ENCODE results near the gene MKNK1. TPM values are rescaled to one million over a fixed set of nuclear protein-coding genes. Genes with fewer than 3 reads are reported as not detected.

Gene MKNK1
- total RNA-seq (2021) (103 and 112 TPM in 2 replicates), Bru-seq, nascent RNA (percentile 85 among the genes with signal in this experiment), BruChase-seq, experiment 1, labeled RNA remaining after a 2-hour chase (percentile 88 among the genes with signal in this experiment), BruChase-seq, experiment 2, labeled RNA remaining after a 6-hour chase (percentile 88 among the genes with signal in this experiment)
- long read RNA-seq, transcript MKNK1-231 (13 exons, 2,686 nt), result major isoform, 33 of 152 reads
- long read RNA-seq, transcript MKNK1-230 (12 exons, 2,600 nt), result minor isoform, 8 of 152 reads
- long read RNA-seq, partial matches to known transcripts, result 40 of 152 reads
- long read RNA-seq, other reads (novel, unspliced or antisense), result 66 of 152 reads

DNA sequence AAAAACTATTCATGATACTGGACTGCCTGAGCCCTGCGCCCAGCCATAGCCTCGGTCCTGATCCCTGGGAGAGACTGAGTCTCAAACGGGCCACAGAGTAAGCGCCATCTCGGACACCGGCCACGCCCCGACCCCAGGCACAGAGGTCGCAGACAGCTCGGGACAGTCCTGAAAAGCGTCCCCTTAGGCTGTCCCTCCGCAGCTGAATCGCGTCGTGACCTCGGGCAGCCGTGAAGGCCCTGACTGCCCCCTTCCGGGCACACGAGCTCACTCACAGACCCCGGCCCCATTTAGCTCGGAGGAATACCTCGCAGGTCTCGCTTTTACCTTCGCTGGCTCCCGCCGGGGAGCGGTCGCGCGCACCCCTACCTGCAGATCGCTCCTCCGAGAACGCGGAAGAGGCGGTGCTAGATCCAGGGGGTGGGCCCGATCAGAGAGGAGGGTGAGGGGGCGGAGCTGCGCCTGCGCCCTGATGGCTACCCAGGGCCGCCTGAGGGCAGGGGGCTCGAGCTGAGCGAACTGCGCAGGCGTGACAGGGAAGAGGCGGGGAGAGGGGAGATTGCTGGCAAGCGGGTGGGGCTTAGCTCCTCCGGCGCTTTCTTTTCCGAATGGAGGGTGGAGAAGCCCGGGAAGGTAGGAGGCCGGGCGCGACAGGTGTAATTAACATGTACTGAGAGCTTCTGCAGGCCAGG lies at the start of gene MKNK1:
Gene MKNK1, minus strand, starts transcription at position 411 of the 692 bp plus-strand sequence. CDS start 20,941 bp downstream, outside the sequence.
- peak; percentile 85 to 100 for DNase-seq
- H3K27ac ChIP-seq, result peak within 1 kb of the TSS; percentile 37
- H3K9me2 ChIP-seq (ENCODE audit: insufficient read depth), result no peaks in the 10 kb centered on the region
- H3F3A ChIP-seq (ENCODE audit: insufficient read depth, low read depth), result peaks cover 9% of the 10 kb centered on the region; the same call in 1 of the 2 replicates
- ChIA-PET CTCF (interaction anchor here (0.5 to 0.8 kb wide), 4 partner anchors 100 to 264 kb away, joined by 3 read pairs; no protein-coding TSS in a partner anchor), POLR2A (ENCODE audit: unreplicated experiment) (interaction anchor here (0.6 to 1.8 kb wide), 12 partner anchors 10 to 200 kb away, joined by 3 to 28 read pairs (median 4); partner anchors contain the start of gene MOB3C)
- TF ChIP-seq EZH2 (IDR thresholded peaks at IDR 0.05; ENCODE audit: low read depth), result no peak
- TF ChIP-seq, protein P1, sequence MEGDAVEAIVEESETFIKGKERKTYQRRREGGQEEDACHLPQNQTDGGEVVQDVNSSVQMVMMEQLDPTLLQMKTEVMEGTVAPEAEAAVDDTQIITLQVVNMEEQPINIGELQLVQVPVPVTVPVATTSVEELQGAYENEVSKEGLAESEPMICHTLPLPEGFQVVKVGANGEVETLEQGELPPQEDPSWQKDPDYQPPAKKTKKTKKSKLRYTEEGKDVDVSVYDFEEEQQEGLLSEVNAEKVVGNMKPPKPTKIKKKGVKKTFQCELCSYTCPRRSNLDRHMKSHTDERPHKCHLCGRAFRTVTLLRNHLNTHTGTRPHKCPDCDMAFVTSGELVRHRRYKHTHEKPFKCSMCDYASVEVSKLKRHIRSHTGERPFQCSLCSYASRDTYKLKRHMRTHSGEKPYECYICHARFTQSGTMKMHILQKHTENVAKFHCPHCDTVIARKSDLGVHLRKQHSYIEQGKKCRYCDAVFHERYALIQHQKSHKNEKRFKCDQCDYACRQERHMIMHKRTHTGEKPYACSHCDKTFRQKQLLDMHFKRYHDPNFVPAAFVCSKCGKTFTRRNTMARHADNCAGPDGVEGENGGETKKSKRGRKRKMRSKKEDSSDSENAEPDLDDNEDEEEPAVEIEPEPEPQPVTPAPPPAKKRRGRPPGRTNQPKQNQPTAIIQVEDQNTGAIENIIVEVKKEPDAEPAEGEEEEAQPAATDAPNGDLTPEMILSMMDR (conservative IDR thresholded peaks at IDR 0.05), result no peak
- H2AFZ ChIP-seq, result peak within 1 kb of the TSS; percentile 90
- BruUV-seq (replicated peaks), result no TSS peak
- H3K36me3 ChIP-seq (ENCODE audit: low read depth), result peaks cover 18% of the 10 kb centered on the region; the same call in 1 of the 2 replicates
- H3K4me2 ChIP-seq, result peak within 1 kb of the TSS; percentile 87
- no peaks in the 10 kb centered on the region for H3K27me3 ChIP-seq (ENCODE audit: insufficient read depth, low read depth)
- H3K4me1 ChIP-seq (replicated peaks; ENCODE audit: insufficient read depth), result peaks cover 29% of the 10 kb centered on the region
- H3K79me2 ChIP-seq (ENCODE audit: low read depth), result peaks cover 36% of the 10 kb centered on the region
- peak within 1 kb of the TSS; percentile 95 for H3K4me3 ChIP-seq
- intact Hi-C loops (cut with micrococcal nuclease; ENCODE audit: unreplicated experiment), result loop anchor here (1.0 to 5.0 kb wide), 4 partner anchors 8 to 115 kb away; partner anchors contain the start of genes ATPAF1 and EFCAB14
- H3K9me3 ChIP-seq (ENCODE audit: insufficient read depth, low read depth), result no peaks in the 10 kb centered on the region
- no peaks in the 10 kb centered on the region for H4K20me1 ChIP-seq (ENCODE audit: insufficient read depth)

DNA sequence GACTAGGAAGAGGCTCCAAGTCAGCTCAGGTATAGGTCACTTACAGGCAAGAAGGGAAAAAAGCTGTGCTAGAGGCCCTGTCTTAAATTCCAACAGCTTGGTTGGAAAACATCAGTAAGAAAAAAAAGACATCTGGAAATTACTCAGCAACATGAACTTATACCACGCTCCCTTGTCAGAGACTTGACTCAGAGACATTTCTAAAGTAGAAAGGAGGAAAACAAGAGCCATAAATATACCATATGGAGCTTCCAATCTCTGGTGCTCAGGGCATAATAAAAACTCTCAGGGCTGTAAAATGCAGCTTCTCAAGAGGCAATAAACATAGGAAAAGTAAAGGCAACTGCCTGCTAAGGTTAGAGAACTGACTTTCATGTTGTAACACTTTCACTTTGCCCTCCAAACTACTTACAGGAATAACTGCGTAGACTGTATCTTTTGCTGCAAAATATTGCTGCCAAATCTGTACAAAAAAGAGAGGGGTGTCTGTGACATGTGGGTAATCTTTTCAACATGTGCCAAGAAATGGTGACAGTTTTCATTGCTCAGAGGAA lies 49.4 kb upstream of the MKNK1 start:
- Histone ChIP-seq H3K36me3 (ENCODE audit: low read depth) (peaks cover 14% of the 10 kb centered on the region; the same call in 1 of the 2 replicates), H4K20me1 (ENCODE audit: insufficient read depth) (no peaks in the 10 kb centered on the region), H3K4me3 (no peak overlapping the region), H3K27me3 (ENCODE audit: insufficient read depth, low read depth) (no peaks in the 10 kb centered on the region), H3K9me2 (ENCODE audit: insufficient read depth) (no peaks in the 10 kb centered on the region), H3K9me3 (ENCODE audit: insufficient read depth, low read depth) (no peaks in the 10 kb centered on the region), H3K27ac (0 out of 2 replicates have a peak overlapping the region, but pooled peaks have one; percentile 6), H3K4me2 (no peak overlapping the region), H2AFZ (no peak overlapping the region), H3K4me1 (replicated peaks; ENCODE audit: insufficient read depth) (0 out of 2 replicates have a peak, but pooled peaks cover 4% of the 10 kb centered on the region), H3F3A (ENCODE audit: insufficient read depth, low read depth) (peaks cover 11% of the 10 kb centered on the region; the same call in 1 of the 2 replicates), H3K79me2 (ENCODE audit: low read depth) (no peaks in the 10 kb centered on the region)
- ChIA-PET POLR2A (ENCODE audit: unreplicated experiment) (no interaction called here), CTCF (no interaction called here)
- no TSS peak for BruUV-seq (replicated peaks)
- TF ChIP-seq, protein P1 (conservative IDR thresholded peaks at IDR 0.05), result no peak
- no peak for TF ChIP-seq EZH2 (IDR thresholded peaks at IDR 0.05; ENCODE audit: low read depth)
- DNase-seq, result no peak
- intact Hi-C loops (cut with micrococcal nuclease; ENCODE audit: unreplicated experiment), result no loop called here
